Gastrocnemius medialis (tissue), 4 donors: ENCODE results near the gene TMEM119.

Experiments used
- POLR2A ChIP-seq, 2 donors: fragments of 450-650 bp; IDR thresholded peaks; one replicate each; pipeline ENCODE4 v1.6.1; 2017; ENCODE audit warnings: antibody characterized with exemption in 2 of 2, mild to moderate bottlenecking in 2 of 2, moderate library complexity in 2 of 2
- TF ChIP-seq, protein P1 (sequence below), 5 experiments: fragments of 450-650 bp in 3 of 5; fragments of 200-600 bp in 2 of 5; sonication (generic) in 2 of 5; IDR thresholded peaks in 4 of 5; conservative IDR thresholded peaks in 1 of 5; 1 replicate in 4 of 5; 2 replicates in 1 of 5; pipeline ENCODE4 v1.5.1; 2016 to 2019; ENCODE audit warnings: antibody characterized with exemption in 5 of 5, mild to moderate bottlenecking in 3 of 5, moderate library complexity in 3 of 5

- TF ChIP-seq, protein P1, sequence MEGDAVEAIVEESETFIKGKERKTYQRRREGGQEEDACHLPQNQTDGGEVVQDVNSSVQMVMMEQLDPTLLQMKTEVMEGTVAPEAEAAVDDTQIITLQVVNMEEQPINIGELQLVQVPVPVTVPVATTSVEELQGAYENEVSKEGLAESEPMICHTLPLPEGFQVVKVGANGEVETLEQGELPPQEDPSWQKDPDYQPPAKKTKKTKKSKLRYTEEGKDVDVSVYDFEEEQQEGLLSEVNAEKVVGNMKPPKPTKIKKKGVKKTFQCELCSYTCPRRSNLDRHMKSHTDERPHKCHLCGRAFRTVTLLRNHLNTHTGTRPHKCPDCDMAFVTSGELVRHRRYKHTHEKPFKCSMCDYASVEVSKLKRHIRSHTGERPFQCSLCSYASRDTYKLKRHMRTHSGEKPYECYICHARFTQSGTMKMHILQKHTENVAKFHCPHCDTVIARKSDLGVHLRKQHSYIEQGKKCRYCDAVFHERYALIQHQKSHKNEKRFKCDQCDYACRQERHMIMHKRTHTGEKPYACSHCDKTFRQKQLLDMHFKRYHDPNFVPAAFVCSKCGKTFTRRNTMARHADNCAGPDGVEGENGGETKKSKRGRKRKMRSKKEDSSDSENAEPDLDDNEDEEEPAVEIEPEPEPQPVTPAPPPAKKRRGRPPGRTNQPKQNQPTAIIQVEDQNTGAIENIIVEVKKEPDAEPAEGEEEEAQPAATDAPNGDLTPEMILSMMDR (IDR thresholded peaks at IDR 0.05 in 4 of 5, conservative IDR thresholded peaks at IDR 0.05 in 1 of 5): no peak
- TF ChIP-seq POLR2A (IDR thresholded peaks at IDR 0.05): no peak
Observed at GRCh38 chr12:108602976-108603704, 5.3 kb upstream of the TMEM119 start.
